ENCODE data around the gene OR5M8.

DNA sequence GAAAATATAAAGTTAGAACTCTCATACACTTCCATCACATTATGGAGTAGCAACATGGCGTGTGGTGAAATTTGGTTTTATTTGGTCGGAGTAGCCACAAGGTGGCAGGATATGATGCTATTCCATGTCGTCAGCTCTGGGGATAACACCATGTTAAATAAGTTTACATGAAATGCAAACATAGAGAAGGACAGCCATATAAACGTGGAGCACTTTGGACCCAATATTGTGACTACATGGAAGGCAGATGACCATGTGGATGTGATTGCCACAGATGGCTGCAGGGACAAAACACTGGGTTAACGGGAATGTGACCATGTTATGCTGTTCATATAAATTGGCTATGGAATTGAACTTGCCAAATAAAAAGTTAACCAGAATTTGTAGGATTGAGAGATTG, 30.8 kb upstream of the OR5M8 start:
- TF ChIP-seq EZH2 (IDR thresholded peaks at IDR 0.05) (no peak), POLR2AphosphoS5 (IDR thresholded peaks at IDR 0.05; ENCODE audit: low read depth, low read length) (no peak), POLR2A (IDR thresholded peaks at IDR 0.05; ENCODE audit: borderline replicate concordance, extremely low read depth, insufficient read depth, insufficient read length) (no peak), EZH2phosphoT487 (IDR thresholded peaks at IDR 0.05; ENCODE audit: borderline replicate concordance) (no peak), REST (IDR thresholded peaks at IDR 0.05; ENCODE audit: low read depth) (no peak), TCF7L2 (IDR thresholded peaks at IDR 0.05; ENCODE audit: borderline replicate concordance, extremely low read depth, insufficient read depth, insufficient read length) (no peak)

All from HCT116 (cell line).